Left ventricle myocardium inferior (tissue), 1 donor: ENCODE data around the gene SH3D21. TPM values are rescaled to one million over a fixed set of nuclear protein-coding genes. Genes with fewer than 3 reads are reported as not detected.

Experiments
- DNase-seq: peaks from one replicate; pipeline ENCODE4 v3.0.0-alpha.2; 2020
- H3K27ac ChIP-seq: fragments of 200-600 bp; replicated peaks from 2 replicates; pipeline ENCODE4 v1.8.0; 2021
- H3K27me3 ChIP-seq: fragments of 200-600 bp; 2 replicates; pipeline ENCODE4 v1.8.0; 2021; ENCODE audit warnings: low read depth
- H3K36me3 ChIP-seq: fragments of 200-600 bp; 2 replicates; pipeline ENCODE4 v1.8.0; 2021
- H3K4me1 ChIP-seq: fragments of 200-600 bp; 2 replicates; pipeline ENCODE4 v1.8.0; 2021
- H3K4me3 ChIP-seq: fragments of 200-600 bp; 2 replicates; pipeline ENCODE4 v1.8.0; 2021; ENCODE audit warnings: mild to moderate bottlenecking, moderate library complexity
- H3K9me3 ChIP-seq: fragments of 200-600 bp; replicated peaks from 2 replicates; pipeline ENCODE4 v1.8.0; 2021
- CTCF ChIP-seq: fragments of 200-600 bp; IDR thresholded peaks from 2 replicates; pipeline ENCODE4 v1.8.0; 2021; ENCODE audit warnings: antibody characterized with exemption, mild to moderate bottlenecking, borderline replicate concordance
- intact Hi-C: fragments of 100-400 bp; cut with micrococcal nuclease; formaldehyde crosslinking; loops from one replicate; pipeline ENCODE4 v1.11.0; 2022
- total RNA-seq: library from RNA; stranded (reverse); fragmentation: NEBNext Ultra II Directional; extraction: Animal tissue kit (Norgen Biotek cat#: 25700); gene quantifications from one replicate; pipeline ENCODE4 v1.2.1, GENCODE V29; 2021
- donor health status: DM: no; HTN: yes; CAD: no; lungs with severe emphysema.

SH3D21 gene
- total RNA-seq, 1 donor from 2014 or later: 1.9 TPM

- Histone ChIP-seq H3K4me3 (no peak overlapping the region), H3K27ac (no peak overlapping the region), H3K36me3 (peaks cover 60% of the 10 kb centered on the region), H3K9me3 (no peaks in the 10 kb centered on the region), H3K27me3 (no peaks in the 10 kb centered on the region), H3K4me1 (peaks cover 37% of the 10 kb centered on the region)
- intact Hi-C loops: no loop called here
- DNase-seq: no peak
- TF ChIP-seq CTCF: no peak
Measured at GRCh38 chr1:36346741-36347370, 40.7 kb downstream of the SH3D21 start.

- H3K4me3 ChIP-seq: no peak overlapping the region
- no peaks in the 10 kb centered on the region for H3K9me3 ChIP-seq
- H3K36me3 ChIP-seq: peaks cover 61% of the 10 kb centered on the region
- H3K27ac ChIP-seq: peak overlapping the region; percentile 64
- no peaks in the 10 kb centered on the region for H3K27me3 ChIP-seq
- DNase-seq: no peak
- intact Hi-C loops: no loop called here
- no peak for TF ChIP-seq CTCF
- H3K4me1 ChIP-seq: peaks cover 45% of the 10 kb centered on the region
Measured at GRCh38 chr1:36349241-36349671, 43.1 kb downstream of the SH3D21 start.

GRCh38 chr1:36349839-36350238, 43.7 kb downstream of the SH3D21 start:
- Histone ChIP-seq H3K36me3 (peaks cover 63% of the 10 kb centered on the region), H3K27ac (peak overlapping the region; percentile 64), H3K4me1 (peaks cover 45% of the 10 kb centered on the region), H3K27me3 (no peaks in the 10 kb centered on the region), H3K9me3 (no peaks in the 10 kb centered on the region), H3K4me3 (no peak overlapping the region)
- intact Hi-C loops: no loop called here
- no peak for DNase-seq
- TF ChIP-seq CTCF: no peak

- DNase-seq: no peak
- H3K27ac ChIP-seq: peak overlapping the region; percentile 64
- intact Hi-C loops: no loop called here
- peaks cover 63% of the 10 kb centered on the region for H3K36me3 ChIP-seq
- no peak for TF ChIP-seq CTCF
- no peak overlapping the region for H3K4me3 ChIP-seq
- H3K27me3 ChIP-seq: no peaks in the 10 kb centered on the region
- peaks cover 45% of the 10 kb centered on the region for H3K4me1 ChIP-seq
- H3K9me3 ChIP-seq: no peaks in the 10 kb centered on the region
Measured at GRCh38 chr1:36350659-36351226, 44.6 kb downstream of the SH3D21 start.

GRCh38 chr1:36351227-36351977, 45.2 kb downstream of the SH3D21 start:
- H3K27me3 ChIP-seq: no peaks in the 10 kb centered on the region
- peaks cover 45% of the 10 kb centered on the region for H3K4me1 ChIP-seq
- peaks cover 63% of the 10 kb centered on the region for H3K36me3 ChIP-seq
- H3K9me3 ChIP-seq: no peaks in the 10 kb centered on the region
- TF ChIP-seq CTCF: no peak
- DNase-seq: no peak
- peak overlapping the region; percentile 64 for H3K27ac ChIP-seq
- no peak overlapping the region for H3K4me3 ChIP-seq
- intact Hi-C loops: no loop called here
